ENCODE measurements around the gene FGGY. TPM values are rescaled to one million over a fixed set of nuclear protein-coding genes. Genes with fewer than 3 reads are reported as not detected.

Gene FGGY
- total RNA-seq, 1 experiment from 2014 or later, result 14.6 TPM

GRCh38 chr1:59714966-59715365, 418.1 kb downstream of the FGGY start:
- H4K5ac ChIP-seq (ENCODE audit: insufficient read length, low read depth, low read length), result no peak overlapping the region
- H3K36me3 Mint-ChIP-seq (ENCODE audit: insufficient read depth in 1 of 3, low read depth in 3 of 3), result peaks cover 4 to 9% (median 9%) of the 10 kb centered on the region in 3 experiments; a peak in 6 of 7 replicates
- DNase-seq, result no peak
- H4K8ac ChIP-seq (replicated peaks; ENCODE audit: insufficient read length, low read depth, low read length), result no peak overlapping the region
- H2BK120ac ChIP-seq (ENCODE audit: low read depth, low read length, poor library complexity, severe bottlenecking), result no peak overlapping the region
- H2BK20ac ChIP-seq (ENCODE audit: low read depth, low read length, poor library complexity, severe bottlenecking), result no peak overlapping the region
- no peak overlapping the region for H3K4ac ChIP-seq (ENCODE audit: low read depth, low read length)
- no peak overlapping the region for H3K27ac ChIP-seq (ENCODE audit: insufficient read length, low read depth, low read length)
- H4K91ac ChIP-seq (ENCODE audit: insufficient read length, low read depth, low read length), result no peak overlapping the region
- H3K4me1 ChIP-seq (ENCODE audit: insufficient read depth, low read length), result no peaks in the 10 kb centered on the region; the same call in 1 of the 2 replicates
- H3K23ac ChIP-seq (ENCODE audit: insufficient read length, low read depth, low read length), result no peak overlapping the region
- H3K79me2 ChIP-seq (ENCODE audit: insufficient read depth, low read length), result no peaks in the 10 kb centered on the region
- H3K9me3 ChIP-seq (ENCODE audit: control insufficient read depth, low read depth, low read length), result no peaks in the 10 kb centered on the region
- no peak overlapping the region for H2BK12ac ChIP-seq (ENCODE audit: insufficient read length, low read depth, low read length)
- H2AK5ac ChIP-seq (ENCODE audit: insufficient read length, low read length), result no peak overlapping the region
- TF ChIP-seq CTCF (conservative IDR thresholded peaks at IDR 0.05), result no peak
- no peak overlapping the region for H3K14ac ChIP-seq (ENCODE audit: insufficient read depth, low read length)
- no CpG with 5 or more reads among the region's 1 CpG for WGBS (ENCODE audit: extremely low coverage, insufficient read length, low lambda C conversion rate)
- H4K20me1 ChIP-seq (ENCODE audit: control insufficient read depth, insufficient read depth, insufficient read length), result no peaks in the 10 kb centered on the region
- H3K27me3 ChIP-seq (ENCODE audit: insufficient read depth, low read length), result no peaks in the 10 kb centered on the region
- H3K56ac ChIP-seq (ENCODE audit: insufficient read length, low read depth, low read length), result no peak overlapping the region
- H3K4me3 Mint-ChIP-seq, result no peak overlapping the region
- H3K23me2 ChIP-seq (ENCODE audit: insufficient read length, low read depth, low read length, poor library complexity, severe bottlenecking), result no peaks in the 10 kb centered on the region
- peaks cover 7 to 8% of the 10 kb centered on the region in 2 experiments for H3K4me1 Mint-ChIP-seq
- no peak overlapping the region for H2BK15ac ChIP-seq (ENCODE audit: low read depth, low read length)
- H3T11ph ChIP-seq (ENCODE audit: low read length), result no peak overlapping the region
- H3K79me1 ChIP-seq (ENCODE audit: insufficient read depth, low read depth, low read length, poor library complexity, severe bottlenecking), result no peaks in the 10 kb centered on the region
- H3K4me2 ChIP-seq (ENCODE audit: insufficient read depth, insufficient read length, low read length), result no peak overlapping the region
- H2AFZ ChIP-seq (ENCODE audit: low read length), result no peak overlapping the region
- no peak overlapping the region for H3K27ac Mint-ChIP-seq
- peaks cover 2 to 6% of the 10 kb centered on the region in 2 experiments; a peak in 3 of 5 replicates for H3K9me3 Mint-ChIP-seq
- H3K9ac ChIP-seq (ENCODE audit: extremely low read depth, insufficient read length, low read length), result no peak overlapping the region
- no peak overlapping the region for H3K18ac ChIP-seq (ENCODE audit: insufficient read length, low read depth, low read length)
- no peak overlapping the region for H2BK5ac ChIP-seq (ENCODE audit: insufficient read length, low read length)
- H3K27me3 Mint-ChIP-seq (ENCODE audit: low read depth), result no peaks in the 10 kb centered on the region
